HG03159 (cell line): Measurements from ENCODE around the gene AMER3.
"Not testable (repeated sequence)": the region's sequence is repeated elsewhere in the genome, so short reads cannot be mapped to it uniquely, and the experiment has no call there.

Source experiments
- ATAC-seq: cut with Tn5 transposase; IDR thresholded peaks from one replicate; pipeline ENCODE4 v1.9.1; 2021; ENCODE audit warnings: mild to moderate bottlenecking, moderate library complexity; ENCODE audit not compliant: unreplicated experiment

Gene AMER3

GRCh38 chr2:130755256-130756052, at the start of gene AMER3:
Gene AMER3, plus strand, starts transcription at chr2:130755540. Its CDS starts 6,533 bp downstream, at chr2:130762073.
- no peak for ATAC-seq

DNA sequence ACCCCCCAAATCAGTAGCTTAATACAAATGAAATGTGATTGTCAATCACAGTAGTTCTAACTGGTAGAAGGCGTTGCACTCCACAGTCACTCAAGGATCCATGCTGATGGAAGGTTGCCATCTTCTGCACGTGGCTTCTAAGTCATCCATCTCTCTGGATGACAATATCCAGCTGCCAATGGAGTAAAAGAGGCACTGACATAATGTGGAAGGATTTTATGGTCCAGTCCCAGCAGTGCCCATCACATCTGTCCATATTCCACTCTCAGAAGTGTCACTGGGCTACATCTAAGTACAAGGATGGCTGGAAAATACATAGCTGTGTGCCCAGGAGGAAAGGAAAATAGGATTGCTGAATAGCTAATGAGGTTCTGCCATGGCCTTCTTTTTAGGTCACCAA, 40.5 kb upstream of the AMER3 start:
- ATAC-seq: not testable (repeated sequence)

DNA sequence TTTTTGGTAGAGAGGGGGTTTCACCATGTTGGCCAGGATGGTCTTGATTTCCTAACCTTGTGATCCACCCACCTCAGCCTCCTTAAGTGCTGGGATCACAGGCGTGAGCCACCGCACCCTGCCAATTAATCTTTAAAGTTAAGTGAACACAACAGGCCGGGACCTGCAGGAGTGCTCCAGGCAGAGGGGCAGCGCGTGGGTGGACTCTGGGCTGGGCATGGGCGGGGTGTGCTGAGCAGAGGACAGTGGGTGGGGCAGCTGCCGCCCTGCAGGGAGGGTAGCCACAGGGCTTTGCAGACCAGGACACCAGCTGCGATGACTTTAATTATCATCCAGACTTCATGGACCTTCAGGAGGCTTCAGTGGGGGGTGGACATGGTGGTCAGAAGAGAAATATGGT, 35.3 kb upstream of the AMER3 start:
- no peak for ATAC-seq

GRCh38 chr2:130720528-130720927, 34.8 kb upstream of the AMER3 start:
- ATAC-seq: no peak

DNA sequence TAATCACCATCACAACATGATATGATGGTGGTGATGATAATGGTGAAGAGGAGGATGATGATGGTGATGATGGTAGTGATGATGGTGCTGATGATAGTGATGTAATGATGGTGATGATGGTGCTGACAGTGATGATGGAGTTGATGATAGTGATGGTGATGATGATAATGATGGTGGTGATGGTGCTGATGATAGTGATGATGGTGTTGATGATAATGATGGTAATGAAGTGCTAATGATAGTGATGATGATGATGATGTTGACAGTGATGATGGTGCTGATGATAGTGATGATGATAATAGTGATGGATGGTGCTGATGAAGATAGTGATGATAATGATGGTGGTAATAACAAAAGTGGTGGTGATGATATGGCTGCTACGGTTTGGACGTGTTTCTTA, 30.9 kb upstream of the AMER3 start:
- no peak for ATAC-seq

DNA sequence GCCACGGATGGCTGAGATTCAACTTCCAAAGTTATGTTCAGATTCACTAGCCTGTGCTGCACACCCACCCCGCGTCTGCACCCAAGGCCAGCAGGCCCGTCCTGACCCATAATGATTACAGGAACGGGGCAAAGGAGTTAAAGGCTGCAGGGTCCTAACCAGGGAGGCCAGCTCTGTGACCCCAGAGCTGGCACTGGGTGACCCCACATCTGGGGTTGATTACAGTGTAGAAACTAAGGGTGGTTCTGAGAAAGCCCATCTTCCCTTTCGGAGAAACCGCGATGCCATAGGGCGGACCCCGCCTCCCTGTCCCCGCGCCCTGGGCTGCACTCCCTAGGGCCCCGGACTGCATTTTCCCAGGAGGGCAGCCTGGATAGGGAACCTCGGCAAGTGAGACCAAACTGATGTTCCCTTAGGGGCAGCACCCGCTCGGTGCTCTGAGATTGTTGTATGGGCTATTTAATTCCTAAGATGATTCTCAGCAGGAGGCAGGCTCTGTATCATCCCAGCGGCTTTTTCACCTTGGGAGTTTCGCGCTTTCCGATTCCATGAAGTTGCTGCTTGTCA, 28.6 kb upstream of the AMER3 start:
- no peak for ATAC-seq

DNA sequence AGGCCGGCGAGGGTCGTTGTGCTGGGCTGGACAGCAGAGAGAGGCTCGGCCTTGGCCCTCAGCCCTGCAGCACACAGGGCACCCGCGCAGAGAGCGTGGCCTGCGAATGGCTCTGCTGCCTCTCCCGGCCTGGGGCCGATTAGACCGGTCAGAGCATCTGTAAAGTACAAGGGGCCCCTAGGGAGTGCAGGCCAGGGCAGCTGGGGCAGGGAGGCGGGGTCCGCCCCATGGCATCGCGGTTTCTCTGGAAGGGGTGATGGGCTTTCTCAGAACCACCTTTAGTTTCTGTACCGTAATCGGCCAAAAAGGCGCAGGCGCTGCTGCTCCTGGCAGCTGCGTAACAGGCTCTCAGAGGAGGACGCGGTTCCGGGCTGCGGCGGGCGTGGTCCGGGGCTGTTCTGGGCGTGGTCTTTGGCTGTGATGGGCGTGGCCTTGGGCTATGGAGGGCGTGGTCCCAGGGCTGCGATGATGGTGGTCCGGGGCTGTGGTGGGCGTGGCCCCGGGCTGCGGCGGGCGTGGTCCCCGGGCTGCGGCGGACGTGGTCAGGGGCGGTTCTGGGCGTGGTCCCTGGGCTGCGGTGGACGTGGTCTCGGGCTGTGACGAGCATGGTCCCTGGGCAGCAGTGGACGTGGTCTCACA, 27.9 kb upstream of the AMER3 start:
- peak; percentile 96 for ATAC-seq

GRCh38 chr2:130728007-130728454, 27.3 kb upstream of the AMER3 start:
- peak; percentile 15 for ATAC-seq

- ATAC-seq: no peak
Observed at GRCh38 chr2:130728549-130729316, 26.6 kb upstream of the AMER3 start, which contains the start of gene GPR148. Gene GPR148, plus strand, starts transcription at chr2:130729070. Its CDS starts 82 bp downstream, at chr2:130729152.

GRCh38 chr2:130729322-130730299, 25.7 kb upstream of the AMER3 start:
- no peak for ATAC-seq

- ATAC-seq: not testable (repeated sequence)
Observed at GRCh38 chr2:130732257-130732656, 23.1 kb upstream of the AMER3 start.

DNA sequence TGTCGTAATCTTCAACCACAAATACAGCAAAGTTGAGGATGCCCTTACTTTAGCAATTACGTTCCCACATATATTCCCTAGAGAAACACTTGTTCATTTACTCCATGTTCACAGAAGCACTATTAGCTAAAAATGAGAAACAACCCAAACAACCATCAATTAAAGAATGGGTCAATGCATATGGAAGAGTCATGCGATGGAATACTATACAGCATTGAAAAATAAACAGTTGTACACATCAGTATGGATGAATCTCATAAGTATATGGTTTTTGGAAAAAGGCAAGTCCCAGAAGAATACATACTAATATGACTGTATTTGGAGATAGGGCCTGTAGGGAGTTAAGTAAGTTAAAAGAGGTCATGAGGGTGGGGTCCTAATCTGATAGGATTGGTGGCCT, 20.1 kb upstream of the AMER3 start:
- no peak for ATAC-seq

DNA sequence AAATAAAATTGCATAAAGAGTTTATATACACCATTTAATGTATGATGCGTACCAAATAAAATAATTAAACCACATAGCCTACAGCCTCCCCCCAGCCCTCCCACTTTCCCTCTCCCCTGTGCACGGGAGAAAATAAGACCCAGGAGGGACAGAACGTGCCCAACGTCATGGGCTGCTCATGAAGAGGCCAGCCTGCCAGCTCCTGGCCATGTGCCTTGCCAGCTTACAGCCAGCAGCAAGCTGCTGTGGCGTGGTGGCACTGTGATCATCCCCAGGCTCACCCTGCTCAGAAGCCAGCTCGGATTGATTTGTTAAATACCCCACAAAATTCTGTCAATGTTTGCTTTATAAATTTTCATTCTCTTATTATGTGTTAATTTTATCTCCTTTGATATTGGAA, 18.9 kb upstream of the AMER3 start:
- ATAC-seq: no peak

DNA sequence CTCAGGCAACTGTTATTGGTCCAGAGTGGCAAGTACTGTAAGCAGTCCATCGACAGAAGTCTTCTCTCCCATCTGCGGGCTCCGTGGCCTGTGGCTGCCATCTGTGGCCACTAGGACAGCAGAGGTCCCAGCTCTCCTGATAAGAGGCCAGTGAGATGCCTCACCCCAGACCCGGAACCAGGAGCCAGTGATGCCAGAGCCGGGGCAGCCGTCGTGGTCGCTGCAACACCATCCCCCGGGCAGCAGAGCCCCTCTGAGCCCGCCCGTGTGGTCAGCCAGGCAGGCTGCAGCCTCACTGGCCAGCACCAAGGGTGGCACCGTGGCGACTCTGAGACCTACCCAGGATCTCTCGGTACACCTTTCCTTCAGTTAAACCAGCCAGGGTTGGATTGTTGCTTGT, 17.7 kb upstream of the AMER3 start:
- no peak for ATAC-seq

- ATAC-seq: no peak
Observed at GRCh38 chr2:130740671-130741070, 14.7 kb upstream of the AMER3 start.

- no peak for ATAC-seq
Observed at GRCh38 chr2:130743278-130743677, 12.1 kb upstream of the AMER3 start.

DNA sequence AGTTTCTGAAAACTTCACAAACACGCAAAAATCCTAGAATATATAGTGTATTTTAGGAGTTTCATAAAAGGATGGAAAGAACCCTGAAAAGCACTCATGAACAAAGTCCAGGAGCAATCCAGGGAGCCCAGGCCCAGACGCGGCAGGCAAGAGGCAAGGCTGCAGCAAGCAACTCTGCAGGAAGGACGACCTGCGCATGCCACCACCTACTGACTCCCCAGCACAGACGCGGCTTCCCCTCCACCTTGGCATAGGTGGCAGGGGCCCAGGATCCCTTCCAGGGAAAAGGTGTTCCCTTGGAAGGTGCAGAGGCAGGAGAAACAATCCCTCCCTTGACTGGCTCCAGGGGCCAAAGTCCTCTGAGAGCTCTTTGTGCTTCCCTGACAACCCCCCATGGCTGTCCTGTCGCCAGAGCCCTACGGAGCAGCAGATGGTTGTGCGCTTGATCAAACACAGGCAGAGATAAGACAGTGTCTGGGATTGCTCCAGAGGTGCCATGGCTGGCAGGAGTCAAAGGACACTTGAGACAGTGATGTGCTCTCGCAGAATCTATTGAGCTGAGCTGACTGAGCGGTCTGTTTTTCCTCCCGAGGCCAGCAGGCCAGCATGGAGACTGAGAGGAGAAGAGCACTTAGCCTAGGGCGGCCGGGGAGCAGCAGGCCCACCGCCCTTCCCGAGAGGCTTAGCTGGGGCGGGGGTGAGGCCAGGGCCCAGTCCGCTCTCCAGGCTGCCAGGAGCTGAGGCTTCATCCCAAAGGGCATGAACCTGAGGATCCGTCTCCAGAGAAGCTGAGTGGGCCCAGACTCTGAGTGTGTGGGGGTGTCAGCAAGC, 10.8 kb upstream of the AMER3 start:
- no peak for ATAC-seq

GRCh38 chr2:130749078-130749477, 6.3 kb upstream of the AMER3 start:
- ATAC-seq: no peak

DNA sequence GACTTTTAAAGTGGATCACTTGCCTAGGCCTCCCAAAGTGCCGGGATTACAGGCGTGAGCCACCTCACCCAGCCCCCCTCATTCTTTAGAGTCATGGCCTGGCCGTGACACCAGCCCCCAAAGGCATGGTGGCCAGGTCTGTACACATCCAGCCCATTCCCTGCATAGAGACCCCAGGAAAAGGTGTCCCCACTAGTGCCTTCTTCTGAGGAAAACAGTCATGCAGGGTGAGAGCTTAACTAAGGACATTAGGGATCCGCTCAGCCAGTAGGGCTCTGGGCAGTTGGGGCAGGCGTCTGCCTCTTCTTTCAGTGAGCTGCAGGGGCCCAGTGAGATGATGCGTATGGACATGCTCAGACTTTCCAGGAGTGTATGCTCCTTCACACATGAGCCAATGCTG, 5.7 kb upstream of the AMER3 start:
- no peak for ATAC-seq
